ENCODE data around the gene SRSF12.
"Not testable (repeated sequence)": the region's sequence is repeated elsewhere in the genome, so short reads cannot be mapped to it uniquely, and the experiment has no call there.

SRSF12 gene

GRCh38 chr6:89073014-89073620 is 44.8 kb downstream of the SRSF12 start:
- no peak for DNase-seq (ENCODE audit: low read depth, low spot score)

GRCh38 chr6:89071036-89071435 is 46.8 kb downstream of the SRSF12 start:
- no peak for DNase-seq (ENCODE audit: low read depth, low spot score)

- DNase-seq (ENCODE audit: low read depth, low spot score), result no peak
These were observed 48.2 kb downstream of the SRSF12 start for GRCh38 chr6:89069536-89070163.

GRCh38 chr6:89068695-89069094 is 49.2 kb downstream of the SRSF12 start:
- DNase-seq (ENCODE audit: low read depth, low spot score), result no peak

GRCh38 chr6:89067796-89068195 is 50.1 kb downstream of the SRSF12 start:
- DNase-seq (ENCODE audit: low read depth, low spot score), result no peak

GRCh38 chr6:89066940-89067646 is 50.8 kb downstream of the SRSF12 start:
- no peak for DNase-seq (ENCODE audit: low read depth, low spot score)

- not testable (repeated sequence) for DNase-seq (ENCODE audit: low read depth, low spot score)
These were observed 51.8 kb downstream of the SRSF12 start for GRCh38 chr6:89066121-89066520.

- not testable (repeated sequence) for DNase-seq (ENCODE audit: low read depth, low spot score)
These were observed 52.9 kb downstream of the SRSF12 start for GRCh38 chr6:89064931-89065330.

- DNase-seq (ENCODE audit: low read depth, low spot score), result no peak
These were observed 54.0 kb downstream of the SRSF12 start for GRCh38 chr6:89063881-89064280.

- DNase-seq (ENCODE audit: low read depth, low spot score), result no peak
These were observed 58.6 kb downstream of the SRSF12 start for GRCh38 chr6:89059227-89059626.

GRCh38 chr6:89058627-89059026 is 59.2 kb downstream of the SRSF12 start:
- DNase-seq (ENCODE audit: low read depth, low spot score), result no peak

- no peak for DNase-seq (ENCODE audit: low read depth, low spot score)
These were observed 60.1 kb downstream of the SRSF12 start for GRCh38 chr6:89057759-89058158.

GRCh38 chr6:89054208-89054607 is 63.7 kb downstream of the SRSF12 start:
- DNase-seq (ENCODE audit: low read depth, low spot score), result no peak

- no peak for DNase-seq (ENCODE audit: low read depth, low spot score)
These were observed 66.2 kb downstream of the SRSF12 start for GRCh38 chr6:89051676-89052075.

- no peak for DNase-seq (ENCODE audit: low read depth, low spot score)
These were observed 67.2 kb downstream of the SRSF12 start for GRCh38 chr6:89050697-89051096.

GRCh38 chr6:89050155-89050554 is 67.7 kb downstream of the SRSF12 start:
- DNase-seq (ENCODE audit: low read depth, low spot score), result no peak

- DNase-seq (ENCODE audit: low read depth, low spot score), result no peak
These were observed 68.9 kb downstream of the SRSF12 start for GRCh38 chr6:89048985-89049384.

- no peak for DNase-seq (ENCODE audit: low read depth, low spot score)
These were observed 69.5 kb downstream of the SRSF12 start for GRCh38 chr6:89048288-89048923.

GRCh38 chr6:89047473-89047872 is 70.4 kb downstream of the SRSF12 start:
- no peak for DNase-seq (ENCODE audit: low read depth, low spot score)
